Motor neuron (in vitro differentiated cells): ENCODE results near the gene SIGLEC14. TPM values are rescaled to one million over a fixed set of nuclear protein-coding genes. Genes with fewer than 3 reads are reported as not detected.
"Not testable (repeated sequence)": the region's sequence is repeated elsewhere in the genome, so short reads cannot be mapped to it uniquely, and the experiment has no call there.

Experiments used
- ATAC-seq, 8 experiments: fragments of 200-7000 bp; cut with Tn5 transposase; replicated peaks in 6 of 8; 2 replicates each; pipeline ENCODE4 v1.8.0; 2021; ENCODE audit warnings: mild to moderate bottlenecking in 8 of 8, moderate library complexity in 8 of 8
- H3K27ac ChIP-seq, 2 donors: fragments of 250-450 bp; sonication (Bioruptor Pico); 2 replicates each; pipeline ENCODE4 v1.9.0; 2021; ENCODE audit warnings: antibody characterized with exemption in 2 of 2, mild to moderate bottlenecking in 2 of 2, moderate library complexity in 1 of 2
- H3K4me1 ChIP-seq, 2 donors: fragments of 250-450 bp; sonication (Bioruptor Pico); replicated peaks in 1 of 2; 2 replicates each; pipeline ENCODE4 v1.6.1; 2021; ENCODE audit warnings: antibody characterized with exemption in 2 of 2, mild to moderate bottlenecking in 2 of 2, moderate library complexity in 1 of 2
- H3K4me3 ChIP-seq, 5 donors: fragments of 250-450 bp; sonication (Bioruptor Pico); 2 replicates each; pipeline ENCODE4 v1.9.0; 2021; ENCODE audit warnings: antibody characterized with exemption in 5 of 5, mild to moderate bottlenecking in 5 of 5, moderate library complexity in 4 of 5
- WGBS, 10 experiments: fragments of 450-650 bp; shearing (Covaris generic); methylation state at CpG; one replicate each; pipeline ENCODE4 v1.0.0; 2022; 5-methylcytosine and 5-hydroxymethylcytosine counted together
- in situ Hi-C, 9 experiments: fragments of 400-800 bp; cut with MboI; loops; one replicate each; pipeline ENCODE4 v1.15.0; 2021; ENCODE audit warnings: low sequenced_read_pairs in 9 of 9, low pct_unique_long_range_greater_than_20kb in 2 of 9; ENCODE audit not compliant: unreplicated experiment in 9 of 9
- total RNA-seq, 8 experiments: library from RNA; unstranded; fragments of 300-600 nt; gene quantifications; 2 replicates each; pipeline versions ENCODE4 v1.2.3 to v1.2.4, GENCODE V29; 2022

The SIGLEC14 gene
- total RNA-seq, 8 experiments from 2014 or later: 0.24 TPM; not detected in 7

- WGBS, 10 experiments: 0 to 4% (median 1%) methylated on average over 1 to 7 of the region's 63 CpGs; no CpG with 5 or more reads in 4 of the 10 experiments
- H3K27ac ChIP-seq: peak overlapping the region; percentile 86 to 94
- peak overlapping the region; percentile 51 to 97 (median 76) for H3K4me3 ChIP-seq
Observed at GRCh38 chr19:51688671-51689571, 42.3 kb upstream of the SIGLEC14 start.

GRCh38 chr19:51687791-51688670 is 41.4 kb upstream of the SIGLEC14 start:
- in situ Hi-C loops: no loop called here
- H3K27ac ChIP-seq: peak overlapping the region; percentile 86 to 94
- ATAC-seq: peak; percentile 22 to 36 (median 26)

More at GRCh38 chr19:51688671-51689571, 42.3 kb upstream of the SIGLEC14 start:
- peak; percentile 64 to 76 (median 72) for ATAC-seq
- peaks cover 8 to 12% of the 10 kb centered on the region in 2 donors for H3K4me1 ChIP-seq
- in situ Hi-C loops: no loop called here

GRCh38 chr19:51686171-51686570 is 39.5 kb upstream of the SIGLEC14 start:
- peaks cover 0 to 2% of the 10 kb centered on the region in 2 donors for H3K4me1 ChIP-seq
- 20 to 89% (median 54%) methylated on average over 1 to 2 of the region's 2 CpGs; no CpG with 5 or more reads in 6 of the 10 experiments for WGBS, 10 experiments
- no peak overlapping the region for H3K4me3 ChIP-seq
- no peak for ATAC-seq
- in situ Hi-C loops: no loop called here
- no peak overlapping the region for H3K27ac ChIP-seq

More at GRCh38 chr19:51687791-51688670, 41.4 kb upstream of the SIGLEC14 start:
- Histone ChIP-seq H3K4me1 (peaks cover 8 to 12% of the 10 kb centered on the region in 2 donors), H3K4me3 (peak overlapping the region; percentile 51 to 97 (median 76))
- WGBS, 10 experiments: 0 to 22% (median 0%) methylated on average over 1 to 11 of the region's 22 CpGs; no CpG with 5 or more reads in 4 of the 10 experiments

GRCh38 chr19:51681286-51681941 is 34.8 kb upstream of the SIGLEC14 start:
- peak in 5 of 8 experiments; percentile 18 to 96 (median 90) for ATAC-seq
- H3K4me3 ChIP-seq: no peak overlapping the region
- H3K4me1 ChIP-seq: no peaks in the 10 kb centered on the region
- in situ Hi-C loops: no loop called here
- no peak overlapping the region for H3K27ac ChIP-seq
- WGBS, 10 experiments: 53 to 86% (median 70%) methylated on average over 1 to 3 of the region's 3 CpGs; no CpG with 5 or more reads in 2 of the 10 experiments

- Histone ChIP-seq H3K27ac (no peak overlapping the region), H3K4me3 (no peak overlapping the region), H3K4me1 (no peaks in the 10 kb centered on the region)
- in situ Hi-C loops: no loop called here
- ATAC-seq: no peak
- 62 to 100% (median 100%) methylated on average over 1 of the region's 1 CpG for WGBS, 10 experiments
Observed at GRCh38 chr19:51680474-51680873, 33.8 kb upstream of the SIGLEC14 start.

- Histone ChIP-seq H3K4me1 (no peaks in the 10 kb centered on the region), H3K4me3 (no peak overlapping the region), H3K27ac (no peak overlapping the region)
- WGBS, 10 experiments: 0 to 84% (median 80%) methylated on average over 1 to 7 of the region's 11 CpGs; no CpG with 5 or more reads in 5 of the 10 experiments
- ATAC-seq: no peak
- in situ Hi-C loops: no loop called here
Observed at GRCh38 chr19:51676566-51677083, 30.0 kb upstream of the SIGLEC14 start.

- H3K4me1 ChIP-seq, H3K27ac ChIP-seq, H3K4me3 ChIP-seq, in situ Hi-C loops: not testable (repeated sequence)
- 20 to 80% (median 47%) methylated on average over 1 to 6 of the region's 7 CpGs; no CpG with 5 or more reads in 2 of the 10 experiments for WGBS, 10 experiments
- peak in 2 of 8 experiments; percentile 44 to 57 for ATAC-seq
Observed at GRCh38 chr19:51675911-51676565, 29.4 kb upstream of the SIGLEC14 start.

- no peak for ATAC-seq
- no peak overlapping the region for H3K4me3 ChIP-seq
- in situ Hi-C loops: loop anchor here in 3 of 9 experiments (25.0 kb wide), 2 partner anchors 181 to 206 kb away; partner anchors contain the start of genes SIGLEC8 (in 2 of the 3) and CEACAM18 (in 1 of the 3)
- H3K27ac ChIP-seq: no peak overlapping the region
- no peaks in the 10 kb centered on the region for H3K4me1 ChIP-seq
- WGBS, 10 experiments: 38 to 90% (median 63%) methylated on average over 1 to 3 of the region's 3 CpGs
Observed at GRCh38 chr19:51668216-51668615, 21.6 kb upstream of the SIGLEC14 start.

- WGBS, 10 experiments: 0 to 83% (median 41%) methylated on average over 1 to 3 of the region's 3 CpGs; no CpG with 5 or more reads in 1 of the 10 experiments
- H3K4me1 ChIP-seq: no peaks in the 10 kb centered on the region
- no peak overlapping the region for H3K27ac ChIP-seq
- peak in 2 of 8 experiments; percentile 75 to 88 for ATAC-seq
- in situ Hi-C loops: loop anchor here in 3 of 9 experiments (25.0 kb wide), 2 partner anchors 178 to 203 kb away; partner anchors contain the start of genes SIGLEC8 (in 2 of the 3) and CEACAM18 (in 1 of the 3)
- no peak overlapping the region for H3K4me3 ChIP-seq
Observed at GRCh38 chr19:51664997-51665396, 18.4 kb upstream of the SIGLEC14 start.

- no peak for ATAC-seq
- in situ Hi-C loops: loop anchor here in 3 of 9 experiments (25.0 kb wide), 2 partner anchors 177 to 202 kb away; partner anchors contain the start of genes SIGLEC8 (in 2 of the 3) and CEACAM18 (in 1 of the 3)
- H3K27ac ChIP-seq: no peak overlapping the region
- WGBS, 10 experiments: 0 to 11% (median 0%) methylated on average over 1 of the region's 1 CpG; no CpG with 5 or more reads in 3 of the 10 experiments
- H3K4me3 ChIP-seq: no peak overlapping the region
- no peaks in the 10 kb centered on the region for H3K4me1 ChIP-seq
Observed at GRCh38 chr19:51664131-51664530, 17.5 kb upstream of the SIGLEC14 start.

- H3K4me1 ChIP-seq: no peaks in the 10 kb centered on the region
- in situ Hi-C loops: loop anchor here in 3 of 9 experiments (25.0 kb wide), 2 partner anchors 176 to 201 kb away; partner anchors contain the start of genes SIGLEC8 (in 2 of the 3) and CEACAM18 (in 1 of the 3)
- 20 to 100% (median 40%) methylated on average over 1 to 3 of the region's 3 CpGs; no CpG with 5 or more reads in 1 of the 10 experiments for WGBS, 10 experiments
Observed at GRCh38 chr19:51663650-51664049, 17.0 kb upstream of the SIGLEC14 start.

More at GRCh38 chr19:51663650-51664049, 17.0 kb upstream of the SIGLEC14 start:
- Histone ChIP-seq H3K27ac (no peak overlapping the region), H3K4me3 (no peak overlapping the region)
- no peak for ATAC-seq
